ENCODE measurements around the gene PROM2. TPM values are rescaled to one million over a fixed set of nuclear protein-coding genes. Genes with fewer than 3 reads are reported as not detected.

Gene PROM2
- total RNA-seq, 1 donor from 2014 or later = 1.2 TPM

Other genes starting within 250 kb of the PROM2 start
- not detected for gene MAL, start 248.7 kb upstream of the PROM2 start, total RNA-seq
- gene MRPS5, start 152.6 kb upstream of the PROM2 start, total RNA-seq = 49.0 TPM
- 35.9 TPM for gene ZNF514, start 114.6 kb upstream of the PROM2 start, total RNA-seq
- gene ZNF2, start 108.6 kb upstream of the PROM2 start, total RNA-seq = 11.1 TPM
- gene ZNF892, start 66.9 kb upstream of the PROM2 start, total RNA-seq = 31.7 TPM
- gene KCNIP3, start 22.9 kb downstream of the PROM2 start, total RNA-seq = 6.9 TPM
- 8.7 TPM for gene FAHD2A, start 128.3 kb downstream of the PROM2 start, total RNA-seq
- not detected for gene TRIM43B, start 210.3 kb downstream of the PROM2 start, total RNA-seq

All from occipital lobe (tissue), 1 donor.